NT2/D1 (cell line): ENCODE measurements around the gene C16orf54.

Source experiments
- YY1 ChIP-seq: IDR thresholded peaks from 2 replicates; pipeline ENCODE4 v1.6.1; 2011; ENCODE audit not compliant: insufficient read length, insufficient read depth
- ZNF274 ChIP-seq: IDR thresholded peaks from 2 replicates; pipeline ENCODE4 v1.6.1; 2011; ENCODE audit warnings: mild to moderate bottlenecking, low read depth, low read length

DNA sequence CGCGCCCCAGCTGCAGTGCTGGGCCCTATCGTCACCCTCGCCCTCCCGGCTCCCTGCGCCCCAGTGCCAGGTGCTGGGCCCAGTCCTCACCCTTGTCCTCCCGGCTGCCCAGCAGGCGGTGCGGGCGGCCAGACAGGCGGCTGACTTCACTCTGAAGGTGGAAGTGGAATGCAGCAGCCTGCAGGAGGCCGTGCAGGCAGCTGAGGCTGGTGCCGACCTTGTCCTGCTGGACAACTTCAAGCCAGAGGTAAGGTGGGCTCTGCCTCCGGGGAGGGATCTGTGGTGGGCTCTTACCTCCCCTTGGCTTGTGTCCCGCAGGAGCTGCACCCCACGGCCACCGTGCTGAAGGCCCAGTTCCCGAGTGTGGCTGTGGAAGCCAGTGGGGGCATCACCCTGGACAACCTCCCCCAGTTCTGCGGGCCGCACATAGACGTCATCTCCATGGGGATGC, 48.9 kb downstream of the C16orf54 start:
- no peak for TF ChIP-seq YY1
- TF ChIP-seq ZNF274, result no peak
